Measurements from ENCODE around the gene PPIL4.

The PPIL4 gene

DNA sequence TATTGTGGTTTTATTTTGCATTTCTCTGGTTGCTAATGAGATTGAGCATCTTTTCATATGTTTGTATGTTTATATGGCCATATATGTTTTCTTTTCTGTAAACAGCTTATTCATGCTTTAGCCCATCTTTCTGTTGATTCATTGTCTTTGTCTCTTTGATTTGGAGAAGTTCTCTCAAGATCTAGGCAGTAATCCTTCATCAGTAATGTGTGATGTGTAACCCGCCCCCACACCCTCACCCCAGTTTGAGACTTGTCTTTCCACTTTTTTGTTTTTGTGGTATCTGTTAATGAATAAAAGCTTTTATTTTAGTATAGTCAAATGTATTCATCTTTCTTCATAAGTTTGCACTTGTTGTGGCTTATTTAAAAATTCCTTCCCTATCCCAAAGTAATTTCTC is 87.0 kb downstream of the PPIL4 start:
- no peaks in the 10 kb centered on the region for H3K27me3 ChIP-seq (replicated peaks; ENCODE audit: control insufficient read depth, insufficient read depth, low read length)
- no peak overlapping the region for H3K4me3 ChIP-seq (replicated peaks; ENCODE audit: low read depth, low read length)
- peaks cover 18% of the 10 kb centered on the region for H3K36me3 ChIP-seq (ENCODE audit: control insufficient read depth, insufficient read depth, low read length)
- TF ChIP-seq, protein P1, sequence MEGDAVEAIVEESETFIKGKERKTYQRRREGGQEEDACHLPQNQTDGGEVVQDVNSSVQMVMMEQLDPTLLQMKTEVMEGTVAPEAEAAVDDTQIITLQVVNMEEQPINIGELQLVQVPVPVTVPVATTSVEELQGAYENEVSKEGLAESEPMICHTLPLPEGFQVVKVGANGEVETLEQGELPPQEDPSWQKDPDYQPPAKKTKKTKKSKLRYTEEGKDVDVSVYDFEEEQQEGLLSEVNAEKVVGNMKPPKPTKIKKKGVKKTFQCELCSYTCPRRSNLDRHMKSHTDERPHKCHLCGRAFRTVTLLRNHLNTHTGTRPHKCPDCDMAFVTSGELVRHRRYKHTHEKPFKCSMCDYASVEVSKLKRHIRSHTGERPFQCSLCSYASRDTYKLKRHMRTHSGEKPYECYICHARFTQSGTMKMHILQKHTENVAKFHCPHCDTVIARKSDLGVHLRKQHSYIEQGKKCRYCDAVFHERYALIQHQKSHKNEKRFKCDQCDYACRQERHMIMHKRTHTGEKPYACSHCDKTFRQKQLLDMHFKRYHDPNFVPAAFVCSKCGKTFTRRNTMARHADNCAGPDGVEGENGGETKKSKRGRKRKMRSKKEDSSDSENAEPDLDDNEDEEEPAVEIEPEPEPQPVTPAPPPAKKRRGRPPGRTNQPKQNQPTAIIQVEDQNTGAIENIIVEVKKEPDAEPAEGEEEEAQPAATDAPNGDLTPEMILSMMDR (IDR thresholded peaks at IDR 0.05; ENCODE audit: insufficient read depth, low read length, poor library complexity, severe bottlenecking): no peak
- DNase-seq (ENCODE audit: extremely low read depth, insufficient read length): no peak

DNA sequence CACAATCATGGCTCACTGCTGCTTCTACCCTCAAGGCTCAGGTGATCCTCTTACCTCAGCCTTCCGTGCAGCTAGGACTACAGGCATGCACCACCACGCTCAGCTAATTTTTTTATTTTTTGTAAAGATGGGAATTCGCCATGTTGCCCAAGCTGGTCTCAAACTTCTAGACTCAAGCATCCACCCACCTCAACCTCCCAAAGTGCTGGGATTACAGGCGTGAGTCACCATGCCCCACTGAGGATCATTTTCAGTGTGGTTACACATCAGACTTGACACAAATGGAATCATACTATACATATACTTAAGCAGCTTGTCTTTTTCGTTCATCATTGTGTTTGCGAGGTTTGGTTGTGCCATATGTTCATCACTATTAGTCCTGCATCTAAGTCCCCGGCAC is 87.6 kb downstream of the PPIL4 start:
- Histone ChIP-seq H3K27me3 (replicated peaks; ENCODE audit: control insufficient read depth, insufficient read depth, low read length) (no peaks in the 10 kb centered on the region), H3K4me3 (replicated peaks; ENCODE audit: low read depth, low read length) (no peak overlapping the region), H3K36me3 (ENCODE audit: control insufficient read depth, insufficient read depth, low read length) (peaks cover 18% of the 10 kb centered on the region)
- TF ChIP-seq, protein P1 (IDR thresholded peaks at IDR 0.05; ENCODE audit: insufficient read depth, low read length, poor library complexity, severe bottlenecking): no peak
- no peak for DNase-seq (ENCODE audit: extremely low read depth, insufficient read length)

DNA sequence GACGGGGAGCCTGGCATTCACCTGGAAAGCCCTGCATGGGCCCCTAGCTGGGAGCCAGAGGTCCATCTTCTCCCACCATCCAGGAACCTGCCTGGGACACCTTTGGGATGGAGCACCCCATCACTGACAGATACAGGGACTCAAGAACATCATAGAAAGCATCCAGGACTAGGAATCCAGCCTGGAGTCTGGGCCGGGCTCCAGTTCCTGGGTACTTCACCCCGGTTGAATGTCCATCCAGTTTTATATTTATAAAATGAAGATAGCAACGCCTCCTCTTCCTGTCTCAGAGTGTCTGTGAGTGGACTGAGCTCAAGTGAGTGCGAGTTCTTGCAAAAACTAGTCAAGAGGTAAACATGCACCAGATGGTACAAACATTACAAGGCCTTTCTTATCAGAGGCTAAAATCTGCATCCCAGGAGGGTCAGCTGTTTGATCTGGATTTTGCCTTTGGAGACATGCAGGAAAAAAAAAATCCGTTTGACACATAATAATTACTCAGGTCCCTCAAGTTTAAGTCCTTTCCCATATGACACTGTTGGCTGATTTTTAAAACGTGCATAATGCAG is 88.4 kb downstream of the PPIL4 start:
- Histone ChIP-seq H3K36me3 (ENCODE audit: control insufficient read depth, insufficient read depth, low read length) (peaks cover 18% of the 10 kb centered on the region), H3K27me3 (replicated peaks; ENCODE audit: control insufficient read depth, insufficient read depth, low read length) (no peaks in the 10 kb centered on the region), H3K4me3 (replicated peaks; ENCODE audit: low read depth, low read length) (no peak overlapping the region)
- no peak for DNase-seq (ENCODE audit: extremely low read depth, insufficient read length)
- TF ChIP-seq, protein P1 (IDR thresholded peaks at IDR 0.05; ENCODE audit: insufficient read depth, low read length, poor library complexity, severe bottlenecking): no peak

DNA sequence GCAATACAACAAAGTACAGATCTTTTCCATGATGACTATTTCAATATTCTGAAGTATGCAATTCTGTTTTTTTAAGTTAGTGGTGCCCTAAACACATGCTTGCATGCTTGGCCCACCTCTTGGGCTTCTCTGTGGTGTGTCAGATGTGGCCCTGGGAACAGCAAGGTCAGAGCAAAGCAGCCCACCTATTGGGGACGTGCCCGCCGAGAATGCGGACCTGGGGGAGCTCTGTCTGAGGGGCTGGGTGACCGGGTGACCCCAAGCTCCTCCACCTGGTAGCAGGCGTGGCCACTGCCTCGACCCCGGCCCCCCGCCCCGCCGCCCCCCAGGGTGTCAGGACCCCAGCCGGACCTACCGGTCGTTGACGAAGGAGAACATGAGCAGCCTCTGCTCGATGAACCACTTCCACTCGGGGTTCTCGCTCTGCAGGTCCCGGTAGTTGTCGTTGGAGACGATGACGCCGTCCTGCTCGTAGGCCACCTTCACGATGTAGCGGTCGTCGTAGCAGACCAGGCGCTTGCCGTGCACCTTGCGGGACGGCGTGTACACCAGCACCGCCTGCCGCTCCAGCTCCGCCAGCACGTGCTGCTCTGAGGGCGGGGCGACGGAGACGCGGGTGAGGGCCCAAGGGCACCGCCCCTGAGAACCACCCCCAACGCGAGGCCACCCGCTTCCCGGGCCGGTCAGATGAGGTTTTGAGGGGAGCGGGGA is 89.4 kb downstream of the PPIL4 start:
- Histone ChIP-seq H3K4me3 (replicated peaks; ENCODE audit: low read depth, low read length) (no peak overlapping the region), H3K27me3 (replicated peaks; ENCODE audit: control insufficient read depth, insufficient read depth, low read length) (no peaks in the 10 kb centered on the region), H3K36me3 (ENCODE audit: control insufficient read depth, insufficient read depth, low read length) (peaks cover 20% of the 10 kb centered on the region)
- TF ChIP-seq, protein P1 (IDR thresholded peaks at IDR 0.05; ENCODE audit: insufficient read depth, low read length, poor library complexity, severe bottlenecking): no peak
- DNase-seq (ENCODE audit: extremely low read depth, insufficient read length): no peak

DNA sequence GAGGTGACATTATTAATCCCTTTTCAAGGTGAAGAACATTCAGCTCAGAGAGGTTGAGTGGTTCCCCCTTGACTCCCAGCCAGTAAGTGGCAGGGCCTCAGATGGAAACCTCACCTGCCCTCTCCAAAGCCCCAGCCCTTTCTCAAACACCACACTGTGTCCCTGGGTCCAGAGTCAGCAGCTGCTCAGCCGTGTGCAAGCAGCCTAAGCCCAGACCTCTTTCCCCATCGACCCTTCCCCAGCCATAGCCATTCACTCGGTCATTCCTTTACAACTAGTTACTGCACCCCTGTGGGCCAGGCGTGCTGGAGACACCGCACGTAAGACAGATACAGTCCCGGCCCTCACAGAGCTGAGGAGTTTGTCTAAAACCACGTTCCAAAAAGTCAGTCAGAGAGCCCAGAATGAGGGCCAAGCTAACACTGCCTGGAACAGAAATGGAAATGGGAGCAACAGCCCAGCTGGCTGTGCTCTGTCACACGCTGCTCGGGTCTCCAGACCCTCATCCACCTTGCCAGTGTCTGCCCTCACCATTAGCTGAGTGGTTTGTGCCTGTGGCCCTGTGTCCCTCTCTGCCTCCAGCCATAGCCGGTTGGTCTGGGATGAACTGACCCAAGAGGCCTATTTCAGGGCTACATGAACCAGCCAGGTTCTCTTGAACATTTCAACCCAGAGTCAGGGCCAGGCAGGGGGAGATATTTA is 90.7 kb downstream of the PPIL4 start:
- H3K27me3 ChIP-seq (replicated peaks; ENCODE audit: control insufficient read depth, insufficient read depth, low read length): no peaks in the 10 kb centered on the region

More for the DNA sequence above, 90.7 kb downstream of the PPIL4 start:
- Histone ChIP-seq H3K36me3 (ENCODE audit: control insufficient read depth, insufficient read depth, low read length) (peaks cover 20% of the 10 kb centered on the region), H3K4me3 (replicated peaks; ENCODE audit: low read depth, low read length) (no peak overlapping the region)
- no peak for DNase-seq (ENCODE audit: extremely low read depth, insufficient read length)
- TF ChIP-seq, protein P1 (IDR thresholded peaks at IDR 0.05; ENCODE audit: insufficient read depth, low read length, poor library complexity, severe bottlenecking): no peak

All from GM06990 (cell line).